ENCODE results near the gene IQSEC1.
A peak's percentile ranks its signal among the peaks of the same experiment; 100 is the strongest.

Gene IQSEC1

DNA sequence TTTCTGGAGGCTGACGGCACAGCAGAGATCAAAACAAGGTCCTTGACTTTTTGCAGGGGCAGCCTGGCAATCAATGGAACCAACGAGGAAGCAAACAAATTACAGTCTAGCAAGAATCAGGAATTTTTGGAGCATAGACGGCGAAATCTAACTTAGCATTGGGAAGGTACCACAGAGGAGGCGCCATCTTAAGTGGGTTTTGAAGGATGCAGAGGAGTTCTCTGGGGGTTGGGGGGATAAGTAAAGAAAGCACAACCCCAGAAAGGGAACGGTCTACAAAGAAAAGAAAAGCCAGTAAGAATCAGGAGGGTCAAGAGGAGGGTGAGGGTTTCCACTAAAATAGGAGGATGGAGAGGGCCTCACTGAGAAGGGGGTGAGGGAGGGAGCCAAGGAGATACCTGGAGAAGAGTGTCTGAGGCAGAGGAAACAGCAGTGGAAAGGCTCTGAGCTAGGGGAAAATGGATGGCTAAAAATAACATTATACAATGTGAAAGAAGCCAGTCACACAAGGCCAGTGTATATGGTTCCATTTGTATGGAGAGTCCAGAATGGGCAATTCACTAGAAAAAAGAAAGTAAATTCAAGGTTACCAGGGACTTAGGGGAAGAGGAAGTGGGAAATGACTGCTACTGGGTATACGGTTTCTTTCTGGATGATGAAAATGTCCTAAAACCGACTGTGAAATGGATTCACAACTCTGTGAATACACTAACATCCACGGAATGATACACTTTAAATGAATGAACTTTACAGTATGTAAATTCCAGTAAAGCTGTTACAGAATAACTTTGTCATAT lies 25.2 kb upstream of the IQSEC1 start:
- DNase-seq (ENCODE audit: extremely low read depth, low read depth), result no peak
- TF ChIP-seq, protein P1, sequence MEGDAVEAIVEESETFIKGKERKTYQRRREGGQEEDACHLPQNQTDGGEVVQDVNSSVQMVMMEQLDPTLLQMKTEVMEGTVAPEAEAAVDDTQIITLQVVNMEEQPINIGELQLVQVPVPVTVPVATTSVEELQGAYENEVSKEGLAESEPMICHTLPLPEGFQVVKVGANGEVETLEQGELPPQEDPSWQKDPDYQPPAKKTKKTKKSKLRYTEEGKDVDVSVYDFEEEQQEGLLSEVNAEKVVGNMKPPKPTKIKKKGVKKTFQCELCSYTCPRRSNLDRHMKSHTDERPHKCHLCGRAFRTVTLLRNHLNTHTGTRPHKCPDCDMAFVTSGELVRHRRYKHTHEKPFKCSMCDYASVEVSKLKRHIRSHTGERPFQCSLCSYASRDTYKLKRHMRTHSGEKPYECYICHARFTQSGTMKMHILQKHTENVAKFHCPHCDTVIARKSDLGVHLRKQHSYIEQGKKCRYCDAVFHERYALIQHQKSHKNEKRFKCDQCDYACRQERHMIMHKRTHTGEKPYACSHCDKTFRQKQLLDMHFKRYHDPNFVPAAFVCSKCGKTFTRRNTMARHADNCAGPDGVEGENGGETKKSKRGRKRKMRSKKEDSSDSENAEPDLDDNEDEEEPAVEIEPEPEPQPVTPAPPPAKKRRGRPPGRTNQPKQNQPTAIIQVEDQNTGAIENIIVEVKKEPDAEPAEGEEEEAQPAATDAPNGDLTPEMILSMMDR (IDR thresholded peaks at IDR 0.05; ENCODE audit: low read depth, low read length), result no peak

DNA sequence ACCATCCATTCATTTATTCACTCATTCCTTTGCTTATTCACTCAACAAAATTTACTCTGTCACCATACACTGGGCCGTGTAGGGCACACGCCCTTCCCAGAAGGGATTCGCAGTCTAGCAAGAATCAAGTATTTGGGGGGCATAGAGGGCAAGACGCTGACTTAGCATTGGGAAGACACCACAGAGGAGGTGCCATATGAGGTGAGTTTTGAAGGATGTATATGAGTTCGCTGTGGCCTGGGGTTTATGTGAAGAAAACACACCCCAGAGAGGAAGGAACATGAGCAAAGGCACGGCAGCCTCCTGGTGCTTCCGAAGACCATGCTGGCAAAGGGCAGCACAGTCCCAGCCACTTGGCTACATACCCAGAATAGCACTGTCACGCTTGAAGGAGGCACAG lies 23.1 kb upstream of the IQSEC1 start:
- TF ChIP-seq, protein P1 (IDR thresholded peaks at IDR 0.05; ENCODE audit: low read depth, low read length), result no peak
- no peak for DNase-seq (ENCODE audit: extremely low read depth, low read depth)

DNA sequence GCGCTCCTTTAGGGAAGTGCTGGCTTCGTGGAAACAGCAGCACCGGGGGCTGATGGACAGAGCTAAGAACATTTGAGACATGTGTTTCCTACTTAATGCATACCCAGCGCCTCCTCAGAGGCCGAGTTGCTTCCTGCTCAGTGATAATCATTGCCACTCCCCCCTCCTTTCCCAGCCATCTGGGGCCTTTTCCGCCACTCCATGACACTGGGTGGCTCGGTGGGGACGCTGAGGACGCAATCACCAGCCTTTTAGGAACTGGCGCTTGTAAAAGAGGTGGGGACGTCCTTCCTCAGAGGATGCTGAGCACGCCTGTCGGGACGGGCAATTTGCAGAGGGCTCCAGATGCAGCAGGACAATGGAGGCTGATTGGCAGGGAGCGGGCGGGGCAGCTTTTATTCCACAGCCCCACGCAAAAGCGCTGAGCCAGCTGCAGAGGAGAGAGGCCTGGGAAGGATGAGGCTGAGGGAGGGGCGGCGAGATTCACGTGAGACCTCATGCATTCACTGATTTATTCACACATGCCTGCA lies 22.2 kb upstream of the IQSEC1 start:
- TF ChIP-seq, protein P1 (IDR thresholded peaks at IDR 0.05; ENCODE audit: low read depth, low read length), result no peak
- DNase-seq (ENCODE audit: extremely low read depth, low read depth), result no peak

DNA sequence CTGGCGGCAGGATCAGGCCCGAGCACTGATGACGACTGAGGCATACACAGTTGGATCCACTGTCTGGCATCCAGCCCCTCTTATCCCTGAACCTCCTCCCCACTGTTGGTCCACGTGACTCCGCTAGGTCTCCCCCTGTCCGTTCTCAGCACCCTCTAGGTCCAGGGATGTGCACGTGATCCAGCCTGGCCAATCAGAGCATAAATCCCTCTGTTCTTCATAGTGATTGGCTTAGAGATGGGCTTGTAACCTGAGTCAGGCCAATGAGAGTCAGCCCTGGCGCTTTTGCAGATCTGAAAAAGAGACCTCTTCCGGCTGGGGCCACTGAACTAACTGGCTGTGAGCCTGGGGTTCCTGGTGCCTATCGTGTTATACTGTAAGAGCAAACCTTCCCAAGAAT lies 20.5 kb upstream of the IQSEC1 start:
- TF ChIP-seq, protein P1 (IDR thresholded peaks at IDR 0.05; ENCODE audit: low read depth, low read length), result no peak
- no peak for DNase-seq (ENCODE audit: extremely low read depth, low read depth)

DNA sequence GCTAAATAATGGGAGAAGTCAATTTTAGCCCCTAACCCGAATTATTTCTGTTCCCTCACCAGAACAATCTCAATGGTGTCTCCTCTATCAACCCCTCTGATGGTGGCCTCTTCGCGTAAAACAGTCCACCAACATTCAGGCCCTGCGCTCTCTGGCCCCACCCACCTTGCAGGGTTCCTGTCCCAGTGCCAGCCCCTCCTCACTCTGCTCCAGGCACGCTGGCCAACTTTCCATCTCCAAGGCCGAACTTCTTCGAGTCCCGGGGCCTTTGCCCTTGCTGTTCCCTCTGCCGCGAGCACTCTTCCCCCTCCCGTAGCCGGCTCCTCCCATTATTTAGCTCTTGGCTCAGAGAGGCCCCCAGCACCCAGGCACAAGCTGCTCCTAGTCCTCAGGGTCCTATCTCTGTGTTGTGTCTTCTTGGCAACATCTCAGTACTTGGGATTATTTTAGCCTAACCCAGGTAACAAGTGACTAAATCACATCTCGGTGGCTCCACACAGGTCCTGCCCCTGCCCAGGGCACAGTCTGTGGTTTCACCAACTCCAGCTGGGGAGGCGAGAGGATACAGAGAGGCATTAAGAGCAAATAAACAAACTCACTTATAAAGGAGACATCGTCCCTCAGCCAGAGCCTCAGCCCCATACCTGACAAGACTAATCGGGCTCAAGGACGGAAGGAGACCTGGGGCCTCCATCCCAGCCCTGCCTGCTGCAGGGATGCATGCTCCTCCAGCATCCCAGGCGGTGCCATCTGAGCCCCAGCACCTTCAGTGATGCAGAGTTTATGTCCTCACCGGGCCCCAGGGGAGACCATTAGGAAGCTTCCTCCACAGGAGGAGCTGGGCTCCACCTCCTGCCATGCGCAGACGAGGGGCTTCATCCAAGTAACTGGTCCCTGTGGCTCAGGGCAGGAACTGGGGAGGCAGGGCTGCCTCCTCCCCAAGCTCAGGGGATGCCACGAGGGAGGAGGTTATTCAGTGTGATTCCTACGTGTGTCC lies 19.7 kb upstream of the IQSEC1 start:
- TF ChIP-seq, protein P1 (IDR thresholded peaks at IDR 0.05; ENCODE audit: low read depth, low read length), result no peak
- DNase-seq (ENCODE audit: extremely low read depth, low read depth), result no peak

DNA sequence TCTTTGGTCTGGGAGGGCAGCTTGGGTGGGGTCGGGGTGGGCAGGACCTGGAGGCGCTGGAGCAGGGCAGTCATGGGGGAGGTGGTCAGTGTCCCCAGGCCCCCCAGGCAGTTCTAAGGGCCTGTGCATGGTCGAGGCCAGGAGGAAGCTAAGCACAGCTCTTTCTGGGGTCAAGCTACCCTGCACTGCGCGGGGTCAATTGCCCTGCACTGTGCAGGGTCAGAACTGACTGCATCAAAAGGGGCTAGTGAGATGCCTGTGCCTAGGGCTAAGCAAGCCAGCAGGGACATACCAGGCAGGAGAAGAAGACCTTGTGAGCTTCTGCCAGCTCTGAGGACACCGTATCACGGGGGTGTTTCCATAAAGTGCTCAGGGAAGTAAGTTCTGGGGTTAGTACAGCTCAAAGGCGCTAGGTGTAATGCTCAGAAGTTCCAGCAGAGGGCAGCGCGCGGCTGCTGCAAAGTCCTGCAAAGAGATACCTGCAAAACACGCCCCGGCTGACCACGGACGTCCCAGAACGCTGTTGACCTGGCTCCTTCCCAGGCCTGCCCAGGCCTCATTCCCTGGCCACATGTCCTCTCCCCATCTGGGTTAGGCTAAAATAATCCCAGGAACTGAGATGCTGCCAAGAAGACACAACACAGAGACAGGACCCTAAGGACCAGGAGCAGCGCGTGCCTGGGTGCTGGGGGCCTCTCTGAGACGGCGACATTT lies 18.8 kb upstream of the IQSEC1 start:
- TF ChIP-seq, protein P1 (IDR thresholded peaks at IDR 0.05; ENCODE audit: low read depth, low read length), result peak; percentile 96
- DNase-seq (ENCODE audit: extremely low read depth, low read depth), result peak; percentile 32

All from AG09319 (cell line).